Skeletal muscle satellite cell (primary cell): ENCODE results near the gene ALKBH7. TPM values are rescaled to one million over a fixed set of nuclear protein-coding genes. Genes with fewer than 3 reads are reported as not detected.
"Not testable (repeated sequence)": the region's sequence is repeated elsewhere in the genome, so short reads cannot be mapped to it uniquely, and the experiment has no call there.

Experiments
- H3K27me3 ChIP-seq: 2 replicates; pipeline ENCODE4 v1.7.0; 2013; ENCODE audit warnings: low read length; ENCODE audit not compliant: control insufficient read depth, insufficient read depth
- H3K36me3 ChIP-seq: 2 replicates; pipeline ENCODE4 v1.7.0; 2013; ENCODE audit warnings: mild to moderate bottlenecking, control low read depth, low read length; ENCODE audit not compliant: insufficient read depth
- H3K4me1 ChIP-seq: 2 replicates; pipeline ENCODE4 v1.7.0; 2013; ENCODE audit warnings: low read length; ENCODE audit not compliant: control insufficient read depth, insufficient read depth
- H3K4me2 ChIP-seq: 2 replicates; pipeline ENCODE4 v1.7.0; 2013; ENCODE audit warnings: mild to moderate bottlenecking, low read length
- H3K4me3 ChIP-seq: 2 replicates; pipeline ENCODE4 v1.7.0; 2013; ENCODE audit warnings: low read length
- H3K9ac ChIP-seq: 2 replicates; pipeline ENCODE4 v1.7.0; 2013; ENCODE audit warnings: mild to moderate bottlenecking, low read depth, low read length, moderate library complexity
- H3K9me3 ChIP-seq: replicated peaks from 2 replicates; pipeline ENCODE4 v1.7.0; 2013; ENCODE audit warnings: mild to moderate bottlenecking, control low read depth, low read length
- total RNA-seq: library from RNA; depleted of rRNA; stranded (reverse); fragments of >200 nt; gene quantifications from 2 replicates; pipeline ENCODE4 v1.2.3, GENCODE V29; 2012; rRNA removed

The ALKBH7 gene
- total RNA-seq: 47.7 and 55.0 TPM in 2 replicates

GRCh38 chr19:6372594-6373095 is at the start of gene ALKBH7:
TSS of gene ALKBH7 (plus strand) at chr19:6372794. CDS start at chr19:6372821, 27 bp downstream.
- Histone ChIP-seq H3K9me3 (no peaks in the 10 kb centered on the region), H3K4me1 (peaks cover 16% of the 10 kb centered on the region), H3K27me3 (no peaks in the 10 kb centered on the region), H3K36me3 (peaks cover 10% of the 10 kb centered on the region), H3K4me2 (peak within 1 kb of the TSS; percentile 88), H3K4me3 (peak within 1 kb of the TSS; percentile 88), H3K9ac (peak within 1 kb of the TSS; percentile 86)

GRCh38 chr19:6324757-6325156 is 47.8 kb upstream of the ALKBH7 start:
- Histone ChIP-seq H3K4me3 (no peak overlapping the region), H3K4me1 (no peaks in the 10 kb centered on the region), H3K4me2 (no peak overlapping the region), H3K27me3 (peaks cover 19% of the 10 kb centered on the region), H3K9me3 (no peaks in the 10 kb centered on the region), H3K36me3 (no peaks in the 10 kb centered on the region), H3K9ac (no peak overlapping the region)

DNA sequence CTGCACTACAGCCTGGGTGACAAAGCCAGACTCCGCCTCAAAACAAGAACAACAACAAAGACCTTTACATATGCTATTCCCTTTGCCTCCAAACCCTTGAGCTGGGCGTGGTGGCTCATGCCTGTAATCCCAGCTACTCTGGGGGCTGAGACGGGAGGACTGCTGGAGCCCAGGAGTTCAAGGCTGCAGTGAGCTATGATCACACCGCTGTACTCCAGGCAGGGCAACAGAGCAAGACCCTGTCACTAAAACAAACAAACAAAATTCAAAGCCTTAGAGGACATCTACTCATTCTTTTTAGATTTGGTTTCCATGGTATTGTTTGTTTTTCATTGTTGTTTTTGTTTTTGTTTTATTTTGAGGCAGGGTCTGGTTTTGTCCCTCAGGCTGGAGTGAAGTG is 47.0 kb upstream of the ALKBH7 start:
- Histone ChIP-seq H3K27me3 (peaks cover 22% of the 10 kb centered on the region), H3K4me2 (no peak overlapping the region), H3K9ac (no peak overlapping the region)

GRCh38 chr19:6326815-6327214 is 45.8 kb upstream of the ALKBH7 start:
- Histone ChIP-seq H3K36me3 (no peaks in the 10 kb centered on the region), H3K27me3 (peaks cover 24% of the 10 kb centered on the region), H3K4me3 (no peak overlapping the region), H3K4me2 (no peak overlapping the region), H3K9me3 (no peaks in the 10 kb centered on the region), H3K9ac (no peak overlapping the region), H3K4me1 (no peaks in the 10 kb centered on the region)

More for the DNA sequence above, 47.0 kb upstream of the ALKBH7 start:
- Histone ChIP-seq H3K36me3 (no peaks in the 10 kb centered on the region), H3K9me3 (no peaks in the 10 kb centered on the region), H3K4me3 (no peak overlapping the region), H3K4me1 (no peaks in the 10 kb centered on the region)

DNA sequence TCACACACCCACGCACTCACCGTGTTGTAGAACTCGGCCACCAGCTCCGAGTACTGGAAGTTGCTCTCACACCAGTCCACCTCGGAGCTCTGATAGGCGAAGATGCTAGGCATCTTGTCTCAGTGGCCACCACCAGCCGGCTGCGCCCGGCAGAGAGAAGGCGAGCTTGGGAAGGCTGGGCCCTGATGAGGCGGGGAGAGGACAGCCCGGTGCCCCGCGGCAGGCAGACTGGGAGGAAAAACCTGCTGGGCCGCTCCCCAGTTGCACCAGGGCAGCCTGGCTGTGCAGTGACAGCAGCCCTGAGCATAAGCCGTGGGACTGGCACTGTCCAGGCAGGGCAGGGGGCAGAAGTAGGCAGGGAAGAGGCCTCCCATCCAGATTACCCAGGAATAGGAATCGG is 39.2 kb upstream of the ALKBH7 start, which contains the start of gene ACER1:
ACER1 (minus strand) TSS at position 174 of the 400 bp plus-strand sequence; CDS start at position 113, 61 bp downstream.
- Histone ChIP-seq H3K4me3 (no peak within 1 kb of the TSS), H3K36me3 (no peaks in the 10 kb centered on the region), H3K4me2 (no peak within 1 kb of the TSS), H3K9me3 (no peaks in the 10 kb centered on the region), H3K27me3 (peaks cover 7% of the 10 kb centered on the region), H3K9ac (no peak within 1 kb of the TSS), H3K4me1 (no peaks in the 10 kb centered on the region)

DNA sequence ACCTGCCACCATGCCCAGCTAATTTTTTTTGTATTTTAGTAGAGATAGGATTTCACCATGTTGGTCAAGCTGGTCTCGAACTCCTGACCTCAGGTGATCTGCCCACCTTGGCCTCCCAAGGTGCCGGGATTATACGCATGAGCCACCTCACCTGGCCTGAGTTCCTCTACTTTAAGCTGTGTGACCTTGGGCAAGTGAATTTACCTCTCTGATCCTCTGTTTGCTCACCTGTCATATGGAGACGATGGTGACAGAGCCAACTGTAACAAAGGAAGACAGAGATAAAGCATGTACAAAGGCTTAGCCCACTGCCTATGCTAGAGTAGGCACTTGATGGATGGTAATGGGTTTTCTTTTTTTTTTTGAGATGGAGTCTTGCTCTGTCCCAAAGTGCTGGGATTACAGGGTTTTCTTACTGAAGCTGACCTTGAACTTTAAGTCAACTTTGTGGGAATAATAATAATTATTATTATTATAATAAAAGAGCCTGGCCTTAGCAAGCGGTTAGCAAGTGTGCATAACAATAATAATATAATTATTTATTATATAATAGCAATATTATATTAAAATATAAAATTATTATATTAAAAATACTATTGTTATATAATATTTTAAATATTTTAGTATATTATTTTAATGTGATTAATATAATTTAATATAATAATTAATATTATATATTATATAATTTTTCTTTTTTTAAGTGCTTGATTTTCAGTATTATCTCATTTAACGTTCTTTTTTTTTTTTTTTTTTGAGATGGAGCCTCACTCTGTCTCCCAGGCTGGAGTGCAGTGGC is 37.9 kb upstream of the ALKBH7 start:
- Histone ChIP-seq H3K4me1 (no peaks in the 10 kb centered on the region), H3K9me3 (no peaks in the 10 kb centered on the region), H3K9ac (no peak overlapping the region), H3K27me3 (peaks cover 7% of the 10 kb centered on the region), H3K4me2 (no peak overlapping the region), H3K4me3 (no peak overlapping the region), H3K36me3 (no peaks in the 10 kb centered on the region)

- Histone ChIP-seq H3K9me3 (no peaks in the 10 kb centered on the region), H3K27me3 (no peaks in the 10 kb centered on the region), H3K9ac (no peak overlapping the region), H3K36me3 (no peaks in the 10 kb centered on the region), H3K4me2 (no peak overlapping the region), H3K4me3 (no peak overlapping the region), H3K4me1 (no peaks in the 10 kb centered on the region)
These were observed 31.9 kb upstream of the ALKBH7 start for GRCh38 chr19:6340493-6341201.

DNA sequence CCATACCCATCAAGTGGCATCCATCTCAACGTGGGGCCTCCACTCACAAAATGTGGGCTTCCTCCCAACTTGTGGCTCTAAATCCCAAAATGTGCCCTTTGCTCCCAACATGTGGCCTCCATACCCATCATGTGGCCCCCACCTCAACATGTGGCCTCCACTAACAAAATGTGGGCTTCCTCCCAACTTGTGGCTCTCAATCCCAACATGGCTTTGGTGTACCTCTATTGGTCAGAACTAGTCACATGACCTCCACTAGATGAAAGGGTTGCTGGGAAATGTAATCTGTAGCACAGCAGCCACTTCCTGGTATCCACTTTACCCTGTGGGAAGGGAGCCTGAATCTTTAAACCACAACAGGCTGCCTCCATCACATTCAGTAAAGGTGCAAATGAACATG is 29.1 kb upstream of the ALKBH7 start:
- Histone ChIP-seq H3K4me3 (no peak overlapping the region), H3K9ac (no peak overlapping the region), H3K36me3 (no peaks in the 10 kb centered on the region), H3K9me3 (no peaks in the 10 kb centered on the region), H3K4me1 (no peaks in the 10 kb centered on the region), H3K27me3 (no peaks in the 10 kb centered on the region), H3K4me2 (no peak overlapping the region)

DNA sequence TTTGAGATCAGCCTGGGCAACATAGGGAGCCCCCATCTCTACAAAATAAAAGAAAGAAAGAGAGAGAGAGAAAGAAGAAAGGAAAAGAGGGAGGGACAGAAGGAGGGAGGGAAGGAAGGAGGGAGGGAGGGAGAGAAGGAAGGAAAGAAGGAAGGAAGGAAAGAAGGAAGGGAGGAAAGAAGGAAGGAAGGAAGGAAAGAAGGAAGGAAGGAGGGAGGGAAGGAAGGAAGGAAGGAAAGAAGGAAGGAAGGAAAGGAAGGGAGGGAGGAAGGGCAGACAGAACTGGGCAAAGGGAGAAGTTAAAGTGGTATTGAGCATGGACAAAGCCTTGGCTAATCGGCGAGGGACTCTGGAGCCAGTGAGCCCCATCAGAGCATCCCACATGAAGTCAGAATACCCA is 23.3 kb upstream of the ALKBH7 start:
- not testable (repeated sequence) for H3K27me3 ChIP-seq, H3K4me3 ChIP-seq, H3K9ac ChIP-seq

DNA sequence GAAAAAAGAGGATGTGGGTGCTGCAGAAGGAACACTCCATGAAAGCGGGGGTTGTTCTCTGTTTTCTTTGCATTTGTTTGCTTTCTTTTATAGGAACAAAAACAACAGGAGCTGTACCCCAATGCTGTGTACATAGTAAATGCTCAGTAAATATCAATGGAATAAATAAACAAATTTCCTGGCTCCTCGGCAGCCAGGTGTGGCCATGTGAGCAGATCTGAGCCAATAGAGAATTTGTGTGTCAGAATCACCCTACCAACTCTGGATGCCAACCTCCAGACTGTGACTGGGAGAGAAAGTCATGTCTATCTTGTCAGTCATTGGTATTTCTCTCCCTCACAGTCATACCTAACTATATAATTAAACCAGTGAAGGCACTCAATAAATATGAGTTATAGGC is 21.9 kb upstream of the ALKBH7 start:
- H3K27me3 ChIP-seq: no peaks in the 10 kb centered on the region
- no peak overlapping the region for H3K9ac ChIP-seq
- no peak overlapping the region for H3K4me3 ChIP-seq
- no peaks in the 10 kb centered on the region for H3K4me1 ChIP-seq
- H3K9me3 ChIP-seq: no peaks in the 10 kb centered on the region
- H3K4me2 ChIP-seq: no peak overlapping the region
- H3K36me3 ChIP-seq: no peaks in the 10 kb centered on the region

More for the DNA sequence above, 23.3 kb upstream of the ALKBH7 start:
- H3K9me3 ChIP-seq, H3K4me1 ChIP-seq, H3K4me2 ChIP-seq, H3K36me3 ChIP-seq: not testable (repeated sequence)

- H3K9me3 ChIP-seq: no peaks in the 10 kb centered on the region
- no peak overlapping the region for H3K4me2 ChIP-seq
- no peak overlapping the region for H3K4me3 ChIP-seq
- H3K4me1 ChIP-seq: no peaks in the 10 kb centered on the region
- H3K9ac ChIP-seq: no peak overlapping the region
- no peaks in the 10 kb centered on the region for H3K27me3 ChIP-seq
- no peaks in the 10 kb centered on the region for H3K36me3 ChIP-seq
These were observed 20.0 kb upstream of the ALKBH7 start for GRCh38 chr19:6352381-6353165.
